ENCODE measurements around the gene MPZL2.
A peak's percentile ranks its signal among the peaks of the same experiment; 100 is the strongest.

MPZL2 gene

GRCh38 chr11:118209033-118209432 lies 55.1 kb downstream of the MPZL2 start:
- no peak overlapping the region for H3K4me3 ChIP-seq (ENCODE audit: control insufficient read depth in 1 of 7, extremely low read depth in 1 of 7, insufficient read depth in 4 of 7, low read depth in 2 of 7, low read length in 6 of 7)
- ChIA-PET CTCF (interaction anchor here (0.9 to 3.7 kb wide), 8 partner anchors 9 to 82 kb away, joined by 3 to 14 read pairs (median 4); no protein-coding TSS in a partner anchor), POLR2A (no interaction called here)
- H3K27me3 ChIP-seq (replicated peaks in 2 of 5; ENCODE audit: control insufficient read depth in 4 of 5, insufficient read depth in 5 of 5, low read length in 4 of 5): no peaks in the 10 kb centered on the region
- peaks cover 25 to 39% (median 37%) of the 10 kb centered on the region in 4 experiments for H3K4me1 ChIP-seq (ENCODE audit: control extremely low read depth in 1 of 4, control insufficient read depth in 4 of 4, insufficient read depth in 4 of 4, low read length in 3 of 4)
- H3K27ac ChIP-seq (ENCODE audit: insufficient read depth in 1 of 2, low read depth in 1 of 2, low read length in 2 of 2, poor library complexity in 1 of 2, severe bottlenecking in 2 of 2): no peak overlapping the region
- DNase-seq: no peak
- H3K9me3 ChIP-seq (ENCODE audit: control extremely low read depth in 1 of 5, control insufficient read depth in 4 of 5, insufficient read depth in 2 of 5, low read depth in 1 of 5, low read length in 4 of 5): no peaks in the 10 kb centered on the region
- peaks cover 0 to 40% (median 9%) of the 10 kb centered on the region in 4 experiments for H3K36me3 ChIP-seq (ENCODE audit: control insufficient read depth in 4 of 4, insufficient read depth in 4 of 4, low read length in 3 of 4)
- 100% methylated on average over 2 of the region's 3 CpGs for WGBS (ENCODE audit: insufficient coverage)

DNA sequence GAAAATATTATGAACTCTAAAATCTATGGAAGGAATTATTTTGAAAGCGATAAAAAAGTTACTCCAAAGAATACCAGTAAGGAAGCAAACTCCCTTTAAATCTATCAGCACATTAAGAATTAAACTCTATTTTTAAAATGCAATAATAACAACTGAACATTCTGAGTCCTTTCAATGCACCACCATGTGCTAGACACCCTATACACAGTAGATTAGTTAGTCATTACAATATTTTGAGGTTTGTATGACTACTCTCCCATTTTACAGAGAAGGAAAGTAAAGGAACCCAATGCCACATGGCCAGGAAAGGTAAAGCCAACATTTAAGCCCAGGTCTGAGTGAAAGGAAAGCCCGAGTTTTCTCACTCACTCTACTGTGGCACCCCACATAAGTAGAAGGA lies 57.0 kb downstream of the MPZL2 start:
- H3K9me3 ChIP-seq (ENCODE audit: control extremely low read depth in 1 of 5, control insufficient read depth in 4 of 5, insufficient read depth in 2 of 5, low read depth in 1 of 5, low read length in 4 of 5): no peaks in the 10 kb centered on the region
- H3K27me3 ChIP-seq (replicated peaks in 2 of 5; ENCODE audit: control insufficient read depth in 4 of 5, insufficient read depth in 5 of 5, low read length in 4 of 5): no peaks in the 10 kb centered on the region
- no peak for DNase-seq
- no peak overlapping the region for H3K27ac ChIP-seq (ENCODE audit: insufficient read depth in 1 of 2, low read depth in 1 of 2, low read length in 2 of 2, poor library complexity in 1 of 2, severe bottlenecking in 2 of 2)
- peaks cover 0 to 53% (median 12%) of the 10 kb centered on the region in 4 experiments for H3K36me3 ChIP-seq (ENCODE audit: control insufficient read depth in 4 of 4, insufficient read depth in 4 of 4, low read length in 3 of 4)
- no peak overlapping the region for H3K4me3 ChIP-seq (ENCODE audit: control insufficient read depth in 1 of 7, extremely low read depth in 1 of 7, insufficient read depth in 4 of 7, low read depth in 2 of 7, low read length in 6 of 7)
- POLR2A ChIA-PET: no interaction called here
- CTCF ChIA-PET: interaction anchor here (3.7 kb wide), 1 partner anchor 9 kb away, joined by 14 read pairs; no protein-coding TSS in a partner anchor
- WGBS (ENCODE audit: insufficient coverage): no CpG with 5 or more reads among the region's 2 CpGs
- peaks cover 13 to 28% (median 25%) of the 10 kb centered on the region in 4 experiments for H3K4me1 ChIP-seq (ENCODE audit: control extremely low read depth in 1 of 4, control insufficient read depth in 4 of 4, insufficient read depth in 4 of 4, low read length in 3 of 4)

- peak in 2 of 3 donors; percentile 39 to 40 for DNase-seq
- peaks cover 0 to 53% (median 14%) of the 10 kb centered on the region in 4 experiments for H3K36me3 ChIP-seq (ENCODE audit: control insufficient read depth in 4 of 4, insufficient read depth in 4 of 4, low read length in 3 of 4)
- H3K4me3 ChIP-seq (ENCODE audit: control insufficient read depth in 1 of 7, extremely low read depth in 1 of 7, insufficient read depth in 4 of 7, low read depth in 2 of 7, low read length in 6 of 7): no peak overlapping the region
- CTCF ChIA-PET: interaction anchor here (1.3 to 1.7 kb wide), 2 partner anchors 8 to 10 kb away, joined by 4 read pairs; no protein-coding TSS in a partner anchor
- H3K9me3 ChIP-seq (ENCODE audit: control extremely low read depth in 1 of 5, control insufficient read depth in 4 of 5, insufficient read depth in 2 of 5, low read depth in 1 of 5, low read length in 4 of 5): no peaks in the 10 kb centered on the region
- no peaks in the 10 kb centered on the region for H3K27me3 ChIP-seq (replicated peaks in 2 of 5; ENCODE audit: control insufficient read depth in 4 of 5, insufficient read depth in 5 of 5, low read length in 4 of 5)
- peaks cover 10 to 26% (median 20%) of the 10 kb centered on the region in 4 experiments for H3K4me1 ChIP-seq (ENCODE audit: control extremely low read depth in 1 of 4, control insufficient read depth in 4 of 4, insufficient read depth in 4 of 4, low read length in 3 of 4)
- POLR2A ChIA-PET: no interaction called here
- no peak overlapping the region for H3K27ac ChIP-seq (ENCODE audit: insufficient read depth in 1 of 2, low read depth in 1 of 2, low read length in 2 of 2, poor library complexity in 1 of 2, severe bottlenecking in 2 of 2)
- 33% methylated on average over 1 of the region's 1 CpG for WGBS (ENCODE audit: insufficient coverage)
These were observed 57.6 kb downstream of the MPZL2 start for GRCh38 chr11:118206391-118207031.

DNA sequence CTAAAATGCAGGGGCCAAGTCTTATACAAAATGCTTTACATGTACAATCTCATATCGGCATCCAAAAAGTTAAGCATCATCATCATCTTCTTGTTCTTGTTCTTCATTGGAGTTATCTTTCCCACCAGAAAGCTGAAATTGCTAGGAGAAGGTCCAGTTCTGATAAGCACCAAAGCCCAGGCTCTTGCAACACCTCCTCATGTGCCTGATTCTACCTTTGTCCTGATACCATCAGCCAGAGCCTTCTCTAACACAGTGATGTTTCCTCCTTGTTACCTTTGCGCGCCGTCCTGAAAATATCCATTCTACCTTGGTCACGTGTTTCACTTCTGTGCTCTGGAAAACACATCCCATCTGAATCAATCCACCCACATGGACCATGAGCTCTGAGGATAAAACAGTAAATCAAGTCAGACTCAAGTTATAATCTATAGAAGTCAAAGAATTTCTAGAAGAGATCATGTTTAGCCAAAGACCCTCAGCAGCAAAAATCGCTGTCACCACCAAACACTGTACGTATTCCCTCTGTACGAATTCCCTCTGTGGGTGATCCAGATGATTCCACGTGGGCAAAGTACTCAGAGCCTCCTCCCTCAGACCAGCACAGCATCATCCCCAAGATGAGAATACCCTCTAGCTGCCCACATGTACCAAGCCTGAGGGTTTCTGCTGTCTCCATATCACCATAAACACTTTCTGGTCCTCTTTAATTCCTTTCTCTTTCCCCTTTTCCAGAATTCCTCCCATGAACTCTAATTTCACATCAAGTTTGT lies 58.3 kb downstream of the MPZL2 start:
- peaks cover 0 to 50% (median 12%) of the 10 kb centered on the region in 4 experiments for H3K36me3 ChIP-seq (ENCODE audit: control insufficient read depth in 4 of 4, insufficient read depth in 4 of 4, low read length in 3 of 4)
- CTCF ChIA-PET: interaction anchor here (1.3 to 1.7 kb wide), 2 partner anchors 9 to 11 kb away, joined by 4 read pairs; no protein-coding TSS in a partner anchor
- H3K4me1 ChIP-seq (ENCODE audit: control extremely low read depth in 1 of 4, control insufficient read depth in 4 of 4, insufficient read depth in 4 of 4, low read length in 3 of 4): peaks cover 10 to 29% (median 24%) of the 10 kb centered on the region in 4 experiments
- 94% methylated on average over 5 of the region's 9 CpGs for WGBS (ENCODE audit: insufficient coverage)
- H3K27ac ChIP-seq (ENCODE audit: insufficient read depth in 1 of 2, low read depth in 1 of 2, low read length in 2 of 2, poor library complexity in 1 of 2, severe bottlenecking in 2 of 2): no peak overlapping the region
- DNase-seq: no peak
- H3K4me3 ChIP-seq (ENCODE audit: control insufficient read depth in 1 of 7, extremely low read depth in 1 of 7, insufficient read depth in 4 of 7, low read depth in 2 of 7, low read length in 6 of 7): no peak overlapping the region
- POLR2A ChIA-PET: no interaction called here
- no peaks in the 10 kb centered on the region for H3K27me3 ChIP-seq (replicated peaks in 2 of 5; ENCODE audit: control insufficient read depth in 4 of 5, insufficient read depth in 5 of 5, low read length in 4 of 5)
- H3K9me3 ChIP-seq (ENCODE audit: control extremely low read depth in 1 of 5, control insufficient read depth in 4 of 5, insufficient read depth in 2 of 5, low read depth in 1 of 5, low read length in 4 of 5): no peaks in the 10 kb centered on the region

Measured in common myeloid progenitor, CD34-positive (primary cell).